ENCODE measurements around the gene INSC. TPM values are rescaled to one million over a fixed set of nuclear protein-coding genes. Genes with fewer than 3 reads are reported as not detected.

INSC gene
- total and polyA plus RNA-seq, 9 of the 15 experiments (the other 6 are each of a cell fraction or from before 2014, with no cell fraction given) = not detected

GRCh38 chr11:15113381-15113780 lies 1.3 kb upstream of the INSC start (continued):
- TF ChIP-seq NR2F6 (CRISPR knock-in tag; IDR thresholded peaks at IDR 0.05) (no peak), RUNX1 (IDR thresholded peaks at IDR 0.05; ENCODE audit: low read depth) (no peak)

- intact Hi-C loops (cut with micrococcal nuclease) = no loop called here
- ChIA-PET POLR2A (no interaction called here), CTCF (ENCODE audit: low intra/inter-chr PET ratio) (no interaction called here)
- Histone ChIP-seq H3K4me1 (replicated peaks in 1 of 2; ENCODE audit: control insufficient read depth in 2 of 2, insufficient read depth in 2 of 2, low read length in 2 of 2) (no peaks in the 10 kb centered on the region), H4K20me1 (replicated peaks; ENCODE audit: control insufficient read depth, insufficient read depth, low read length) (no peaks in the 10 kb centered on the region), H3K36me3 (ENCODE audit: control insufficient read depth, insufficient read depth, low read length) (no peaks in the 10 kb centered on the region), H3K4me2 (ENCODE audit: insufficient read depth, low read length) (no peak overlapping the region), H2AFZ (ENCODE audit: low read depth, low read length) (no peak overlapping the region), H3K9me3 (replicated peaks; ENCODE audit: control insufficient read depth, insufficient read depth, low read depth, low read length) (no peaks in the 10 kb centered on the region), H3K79me2 (ENCODE audit: control insufficient read depth, insufficient read depth, low read length) (no peaks in the 10 kb centered on the region), H3K9ac (ENCODE audit: insufficient read depth in 1 of 2, low read depth in 2 of 2, low read length in 2 of 2) (no peak overlapping the region), H3K27ac (ENCODE audit: extremely low read depth, low read depth, low read length) (no peak overlapping the region), H3K4me3 (no peak overlapping the region), H3K9me1 (ENCODE audit: control insufficient read depth, insufficient read depth, low read length) (no peaks in the 10 kb centered on the region), H3K27me3 (ENCODE audit: control insufficient read depth in 2 of 2, insufficient read depth in 2 of 2, low read length in 2 of 2) (peaks cover 3 to 18% of the 10 kb centered on the region in 2 experiments; a peak in 3 of 5 replicates)
- no TSS peak for BruUV-seq (replicated peaks)
- FAIRE-seq = no peak
- in situ Hi-C loops (cut with MboI) = no loop called here
- WGBS (ENCODE audit: insufficient coverage, low coverage, missing lambda C conversion rate) = 0% methylated on average over 5 of the region's 5 CpGs
- no peak for ATAC-seq
- DNase-seq (ENCODE audit: extremely low read depth in 1 of 4, low spot score in 3 of 4) = no peak
- no peak for TF ChIP-seq ZNF830 (CRISPR knock-in tag; IDR thresholded peaks at IDR 0.05)
- TF ChIP-seq ARID1B (IDR thresholded peaks at IDR 0.05) = no peak
- TF ChIP-seq, protein P1, sequence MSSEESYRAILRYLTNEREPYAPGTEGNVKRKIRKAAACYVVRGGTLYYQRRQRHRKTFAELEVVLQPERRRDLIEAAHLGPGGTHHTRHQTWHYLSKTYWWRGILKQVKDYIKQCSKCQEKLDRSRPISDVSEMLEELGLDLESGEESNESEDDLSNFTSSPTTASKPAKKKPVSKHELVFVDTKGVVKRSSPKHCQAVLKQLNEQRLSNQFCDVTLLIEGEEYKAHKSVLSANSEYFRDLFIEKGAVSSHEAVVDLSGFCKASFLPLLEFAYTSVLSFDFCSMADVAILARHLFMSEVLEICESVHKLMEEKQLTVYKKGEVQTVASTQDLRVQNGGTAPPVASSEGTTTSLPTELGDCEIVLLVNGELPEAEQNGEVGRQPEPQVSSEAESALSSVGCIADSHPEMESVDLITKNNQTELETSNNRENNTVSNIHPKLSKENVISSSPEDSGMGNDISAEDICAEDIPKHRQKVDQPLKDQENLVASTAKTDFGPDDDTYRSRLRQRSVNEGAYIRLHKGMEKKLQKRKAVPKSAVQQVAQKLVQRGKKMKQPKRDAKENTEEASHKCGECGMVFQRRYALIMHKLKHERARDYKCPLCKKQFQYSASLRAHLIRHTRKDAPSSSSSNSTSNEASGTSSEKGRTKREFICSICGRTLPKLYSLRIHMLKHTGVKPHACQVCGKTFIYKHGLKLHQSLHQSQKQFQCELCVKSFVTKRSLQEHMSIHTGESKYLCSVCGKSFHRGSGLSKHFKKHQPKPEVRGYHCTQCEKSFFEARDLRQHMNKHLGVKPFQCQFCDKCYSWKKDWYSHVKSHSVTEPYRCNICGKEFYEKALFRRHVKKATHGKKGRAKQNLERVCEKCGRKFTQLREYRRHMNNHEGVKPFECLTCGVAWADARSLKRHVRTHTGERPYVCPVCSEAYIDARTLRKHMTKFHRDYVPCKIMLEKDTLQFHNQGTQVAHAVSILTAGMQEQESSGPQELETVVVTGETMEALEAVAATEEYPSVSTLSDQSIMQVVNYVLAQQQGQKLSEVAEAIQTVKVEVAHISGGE (CRISPR knock-in tag; IDR thresholded peaks at IDR 0.05) = no peak
- no peak for TF ChIP-seq MAFF (IDR thresholded peaks at IDR 0.05; ENCODE audit: low read length)
- TF ChIP-seq RAD51 (IDR thresholded peaks at IDR 0.05; ENCODE audit: borderline replicate concordance, low read depth) = no peak
- TF ChIP-seq ZSCAN32 (CRISPR knock-in tag; IDR thresholded peaks at IDR 0.05) = no peak
- TF ChIP-seq, protein P2, sequence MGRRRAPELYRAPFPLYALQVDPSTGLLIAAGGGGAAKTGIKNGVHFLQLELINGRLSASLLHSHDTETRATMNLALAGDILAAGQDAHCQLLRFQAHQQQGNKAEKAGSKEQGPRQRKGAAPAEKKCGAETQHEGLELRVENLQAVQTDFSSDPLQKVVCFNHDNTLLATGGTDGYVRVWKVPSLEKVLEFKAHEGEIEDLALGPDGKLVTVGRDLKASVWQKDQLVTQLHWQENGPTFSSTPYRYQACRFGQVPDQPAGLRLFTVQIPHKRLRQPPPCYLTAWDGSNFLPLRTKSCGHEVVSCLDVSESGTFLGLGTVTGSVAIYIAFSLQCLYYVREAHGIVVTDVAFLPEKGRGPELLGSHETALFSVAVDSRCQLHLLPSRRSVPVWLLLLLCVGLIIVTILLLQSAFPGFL (CRISPR knock-in tag; IDR thresholded peaks at IDR 0.05) = no peak
- TF ChIP-seq, protein P3, sequence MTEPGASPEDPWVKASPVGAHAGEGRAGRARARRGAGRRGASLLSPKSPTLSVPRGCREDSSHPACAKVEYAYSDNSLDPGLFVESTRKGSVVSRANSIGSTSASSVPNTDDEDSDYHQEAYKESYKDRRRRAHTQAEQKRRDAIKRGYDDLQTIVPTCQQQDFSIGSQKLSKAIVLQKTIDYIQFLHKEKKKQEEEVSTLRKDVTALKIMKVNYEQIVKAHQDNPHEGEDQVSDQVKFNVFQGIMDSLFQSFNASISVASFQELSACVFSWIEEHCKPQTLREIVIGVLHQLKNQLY (CRISPR knock-in tag; conservative IDR thresholded peaks at IDR 0.05) = no peak
- no peak for TF ChIP-seq IFI16 (CRISPR knock-in tag; IDR thresholded peaks at IDR 0.05)
- TF ChIP-seq, protein P4, sequence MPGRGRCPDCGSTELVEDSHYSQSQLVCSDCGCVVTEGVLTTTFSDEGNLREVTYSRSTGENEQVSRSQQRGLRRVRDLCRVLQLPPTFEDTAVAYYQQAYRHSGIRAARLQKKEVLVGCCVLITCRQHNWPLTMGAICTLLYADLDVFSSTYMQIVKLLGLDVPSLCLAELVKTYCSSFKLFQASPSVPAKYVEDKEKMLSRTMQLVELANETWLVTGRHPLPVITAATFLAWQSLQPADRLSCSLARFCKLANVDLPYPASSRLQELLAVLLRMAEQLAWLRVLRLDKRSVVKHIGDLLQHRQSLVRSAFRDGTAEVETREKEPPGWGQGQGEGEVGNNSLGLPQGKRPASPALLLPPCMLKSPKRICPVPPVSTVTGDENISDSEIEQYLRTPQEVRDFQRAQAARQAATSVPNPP (IDR thresholded peaks at IDR 0.05; ENCODE audit: borderline replicate concordance, insufficient read depth, insufficient read length) = no peak
Observed at GRCh38 chr11:15115686-15116085, 963 bp downstream of the INSC start.
